SU-DHL-6 (cell line): ENCODE data around the gene DNAH9.

Source experiments
- H2AFZ ChIP-seq: fragments of 200-600 bp; sonication (generic); 2 replicates; pipeline ENCODE4 v1.6.1; 2014; ENCODE audit warnings: low read depth, mild to moderate bottlenecking, moderate library complexity, mixed read lengths, antibody characterized with exemption, low read length; ENCODE audit not compliant: severe bottlenecking
- H3F3A ChIP-seq: fragments of 200-600 bp; shearing (Covaris generic); 2 replicates; pipeline ENCODE4 v1.6.0; 2016; ENCODE audit warnings: antibody characterized with exemption, mild to moderate bottlenecking; ENCODE audit not compliant: insufficient read depth
- H3K27ac ChIP-seq: fragments of 200-600 bp; sonication (generic); 2 replicates; pipeline ENCODE4 v1.5.1; 2016; ENCODE audit warnings: low read depth, mild to moderate bottlenecking, low read length, moderate library complexity, mixed read lengths
- H3K27me3 ChIP-seq: fragments of 200-600 bp; sonication (generic), shearing (Covaris generic); 2 replicates; pipeline ENCODE4 v1.6.0; 2014; ENCODE audit warnings: mild to moderate bottlenecking, low read length
- H3K36me3 ChIP-seq: fragments of 200-600 bp; sonication (generic); 2 replicates; pipeline ENCODE4 v1.6.1; 2014; ENCODE audit warnings: mild to moderate bottlenecking, low read length, mixed read lengths
- H3K4me2 ChIP-seq: fragments of 300-600, 200-600 bp; shearing (Covaris generic), sonication (generic); 2 replicates; pipeline ENCODE4 v1.6.0; 2014; ENCODE audit warnings: low read length, low read depth, mild to moderate bottlenecking; ENCODE audit not compliant: poor library complexity, severe bottlenecking
- H3K4me3 ChIP-seq: fragments of 200-600 bp; sonication (generic); 2 replicates; pipeline ENCODE4 v1.5.1; 2014; ENCODE audit warnings: antibody characterized with exemption, low read length, mild to moderate bottlenecking, mixed read lengths; ENCODE audit not compliant: insufficient read depth, poor library complexity, severe bottlenecking
- H3K79me2 ChIP-seq: fragments of 200-600 bp; sonication (generic); 2 replicates; pipeline ENCODE4 v1.6.1; 2014; ENCODE audit warnings: mild to moderate bottlenecking, low read length, moderate library complexity; ENCODE audit not compliant: insufficient read depth
- H3K9ac ChIP-seq: fragments of 200-600 bp; sonication (generic); 2 replicates; pipeline ENCODE4 v1.7.0; 2014; ENCODE audit warnings: mild to moderate bottlenecking, low read length
- H3K9me2 ChIP-seq: fragments of 200-600 bp; sonication (generic); replicated peaks from 2 replicates; pipeline ENCODE4 v1.6.1; 2014; ENCODE audit warnings: low read length; ENCODE audit not compliant: insufficient read depth
- H3K9me3 ChIP-seq: fragments of 200-600 bp; sonication (generic); 2 replicates; pipeline ENCODE4 v1.6.1; 2014; ENCODE audit warnings: low read length, mixed read lengths; ENCODE audit not compliant: insufficient read depth
- H4K20me1 ChIP-seq: fragments of 200-600 bp; sonication (generic); 2 replicates; pipeline ENCODE4 v1.6.1; 2014; ENCODE audit warnings: low read depth, mild to moderate bottlenecking, antibody characterized with exemption, low read length, moderate library complexity, mixed read lengths
- EZH2phosphoT487 ChIP-seq: fragments of 200-600 bp; sonication (generic), shearing (Covaris generic); conservative IDR thresholded peaks from 2 replicates; pipeline ENCODE4 v1.6.1; 2018; ENCODE audit warnings: mild to moderate bottlenecking, antibody characterized with exemption, low read length, moderate library complexity, mixed read lengths
- TF ChIP-seq, protein P1 (sequence below): fragments of 200-600 bp; sonication (generic); IDR thresholded peaks from one replicate; pipeline ENCODE4 v1.5.1; 2017; ENCODE audit warnings: antibody characterized with exemption, mild to moderate bottlenecking, low read length, moderate library complexity; ENCODE audit not compliant: insufficient read depth, poor library complexity, severe bottlenecking

The DNAH9 gene

DNA sequence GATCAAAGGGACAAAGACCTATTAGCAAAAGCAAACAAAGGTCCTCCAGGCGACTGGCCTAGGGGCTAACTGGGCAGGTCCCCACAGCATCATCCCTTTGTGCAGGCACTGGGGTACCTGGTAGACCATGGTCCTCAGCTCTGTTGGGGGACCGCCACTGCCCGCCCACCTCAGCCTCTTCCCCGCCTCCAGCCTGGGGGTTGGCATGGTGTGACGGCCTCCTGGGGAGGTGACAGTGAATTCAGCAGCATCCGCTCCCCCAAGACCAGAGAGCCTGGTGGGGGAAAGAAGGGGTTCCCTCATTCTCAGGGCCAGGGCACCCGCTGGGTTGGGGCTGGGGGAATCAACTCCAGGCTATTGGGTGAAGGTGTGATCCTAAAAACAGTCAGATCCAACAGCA lies 38.7 kb upstream of the DNAH9 start:
- no peak overlapping the region for H3K4me2 ChIP-seq
- H3K4me3 ChIP-seq, result no peak overlapping the region
- TF ChIP-seq EZH2phosphoT487, result no peak
- TF ChIP-seq, protein P1, sequence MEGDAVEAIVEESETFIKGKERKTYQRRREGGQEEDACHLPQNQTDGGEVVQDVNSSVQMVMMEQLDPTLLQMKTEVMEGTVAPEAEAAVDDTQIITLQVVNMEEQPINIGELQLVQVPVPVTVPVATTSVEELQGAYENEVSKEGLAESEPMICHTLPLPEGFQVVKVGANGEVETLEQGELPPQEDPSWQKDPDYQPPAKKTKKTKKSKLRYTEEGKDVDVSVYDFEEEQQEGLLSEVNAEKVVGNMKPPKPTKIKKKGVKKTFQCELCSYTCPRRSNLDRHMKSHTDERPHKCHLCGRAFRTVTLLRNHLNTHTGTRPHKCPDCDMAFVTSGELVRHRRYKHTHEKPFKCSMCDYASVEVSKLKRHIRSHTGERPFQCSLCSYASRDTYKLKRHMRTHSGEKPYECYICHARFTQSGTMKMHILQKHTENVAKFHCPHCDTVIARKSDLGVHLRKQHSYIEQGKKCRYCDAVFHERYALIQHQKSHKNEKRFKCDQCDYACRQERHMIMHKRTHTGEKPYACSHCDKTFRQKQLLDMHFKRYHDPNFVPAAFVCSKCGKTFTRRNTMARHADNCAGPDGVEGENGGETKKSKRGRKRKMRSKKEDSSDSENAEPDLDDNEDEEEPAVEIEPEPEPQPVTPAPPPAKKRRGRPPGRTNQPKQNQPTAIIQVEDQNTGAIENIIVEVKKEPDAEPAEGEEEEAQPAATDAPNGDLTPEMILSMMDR, result no peak
- H3K36me3 ChIP-seq, result no peaks in the 10 kb centered on the region
- H3K9me3 ChIP-seq, result no peaks in the 10 kb centered on the region
- no peak overlapping the region for H3K9ac ChIP-seq
- no peak overlapping the region for H3K27ac ChIP-seq
- H3K79me2 ChIP-seq, result no peaks in the 10 kb centered on the region
- H3K9me2 ChIP-seq, result no peaks in the 10 kb centered on the region
- H2AFZ ChIP-seq, result no peak overlapping the region
- H4K20me1 ChIP-seq, result no peaks in the 10 kb centered on the region
- H3F3A ChIP-seq, result no peaks in the 10 kb centered on the region
- no peaks in the 10 kb centered on the region for H3K27me3 ChIP-seq

DNA sequence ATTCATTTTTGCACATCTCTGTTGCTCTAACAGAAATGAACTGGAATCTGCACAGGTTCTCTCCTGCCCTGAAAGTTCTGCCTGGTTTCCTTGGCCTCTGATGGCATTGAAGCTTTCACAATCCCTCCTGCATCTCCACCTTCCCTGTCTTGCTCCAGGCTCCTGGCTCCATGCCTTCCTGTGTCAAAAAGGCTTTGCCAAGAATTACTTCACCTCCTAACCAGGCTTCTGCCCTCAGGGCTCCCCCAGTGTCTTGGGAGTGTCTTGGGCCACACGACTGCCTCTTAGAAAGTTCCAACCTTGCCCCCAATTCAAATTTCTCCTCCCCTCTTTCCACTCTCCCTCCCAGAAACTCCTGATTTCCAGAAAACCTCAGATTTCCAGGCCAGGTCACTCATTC lies 37.0 kb upstream of the DNAH9 start:
- Histone ChIP-seq H2AFZ (no peak overlapping the region), H3K36me3 (no peaks in the 10 kb centered on the region), H3K27me3 (no peaks in the 10 kb centered on the region), H4K20me1 (no peaks in the 10 kb centered on the region), H3K9me3 (no peaks in the 10 kb centered on the region), H3K79me2 (no peaks in the 10 kb centered on the region), H3K27ac (no peak overlapping the region), H3K9me2 (no peaks in the 10 kb centered on the region), H3K4me3 (no peak overlapping the region), H3K4me2 (no peak overlapping the region), H3F3A (no peaks in the 10 kb centered on the region), H3K9ac (no peak overlapping the region)
- TF ChIP-seq, protein P1, result no peak
- TF ChIP-seq EZH2phosphoT487, result no peak

DNA sequence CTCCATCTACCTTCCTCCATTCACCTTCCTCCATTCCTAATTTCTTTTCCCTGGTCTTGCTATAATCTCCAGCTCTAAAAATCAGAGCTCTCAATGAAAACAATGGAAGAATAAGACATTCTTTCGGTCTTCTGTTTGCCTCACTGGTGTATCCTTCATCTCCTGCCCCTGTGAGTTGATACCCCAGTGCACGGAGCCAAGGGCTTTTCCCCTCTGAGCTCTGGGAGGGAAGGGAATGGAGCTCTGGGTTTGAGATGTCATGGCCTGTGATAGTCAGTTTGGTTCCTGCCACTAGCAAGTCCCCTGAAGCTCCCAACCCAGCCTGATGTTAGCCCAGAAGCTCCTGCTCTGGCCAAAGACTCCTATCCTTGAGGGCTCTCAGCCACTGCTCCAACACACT lies 36.6 kb upstream of the DNAH9 start:
- H3K9me3 ChIP-seq, result no peaks in the 10 kb centered on the region
- H4K20me1 ChIP-seq, result no peaks in the 10 kb centered on the region
- TF ChIP-seq, protein P1, result no peak
- TF ChIP-seq EZH2phosphoT487, result no peak
- H3K79me2 ChIP-seq, result no peaks in the 10 kb centered on the region
- H3K9ac ChIP-seq, result no peak overlapping the region
- H3K9me2 ChIP-seq, result no peaks in the 10 kb centered on the region
- H3K27ac ChIP-seq, result no peak overlapping the region
- H3F3A ChIP-seq, result no peaks in the 10 kb centered on the region
- H3K27me3 ChIP-seq, result no peaks in the 10 kb centered on the region
- H3K36me3 ChIP-seq, result no peaks in the 10 kb centered on the region
- H2AFZ ChIP-seq, result no peak overlapping the region
- no peak overlapping the region for H3K4me3 ChIP-seq
- H3K4me2 ChIP-seq, result no peak overlapping the region
